Endothelial cell of umbilical vein (primary cell): ENCODE results near the gene ITPR1. TPM values are rescaled to one million over a fixed set of nuclear protein-coding genes. Genes with fewer than 3 reads are reported as not detected.

Experiments
- BruUV-seq: library from RNA; stranded (reverse); fragments of 400-500 nt; replicated peaks from 2 replicates; lab custom pipeline; 2021; lab: Mats Ljungman, UMichigan
- CTCF ChIA-PET: fragments of 300-600, 350-600 bp; sonication (Branson Sonifier 250); formaldehyde crosslinking; loops from one replicate; lab custom pipeline; 2021; ENCODE audit warnings: antibody characterized with exemption, inconsistent platforms; lab: Charles Lee
- POLR2A ChIA-PET: fragments of 300-600, 350-600 bp; sonication (Branson Sonifier 250); formaldehyde crosslinking; loops from one replicate; lab custom pipeline; 2021; ENCODE audit warnings: antibody characterized with exemption, inconsistent platforms; lab: Charles Lee
- DNase-seq: peaks from one replicate; pipeline ENCODE4 v3.0.0-alpha.2; 2011; ENCODE audit warnings: low read depth, low spot score
- FAIRE-seq: peaks from 2 replicates; lab custom pipeline; 2011; peaks lifted over from hg19 to GRCh38; lab: Jason Lieb, UNC
- H2AFZ ChIP-seq: 2 replicates; pipeline ENCODE4 v1.6.0; 2012; ENCODE audit warnings: low read depth, low read length, control low read depth, inconsistent platforms
- H3K27ac ChIP-seq: 2 replicates; pipeline ENCODE4 v1.5.1; 2011; ENCODE audit warnings: low read depth, mild to moderate bottlenecking, control low read depth, low read length, moderate library complexity; ENCODE audit not compliant: insufficient read depth
- H3K27me3 ChIP-seq, 2 experiments: 2 replicates each; pipeline versions ENCODE4 v1.6.0 to v1.6.1; 2011; ENCODE audit warnings: low read length in 2 of 2, mixed read lengths in 1 of 2; ENCODE audit not compliant: control insufficient read depth in 2 of 2, insufficient read depth in 2 of 2
- H3K36me3 ChIP-seq, 2 experiments: 2 replicates in 1 of 2; 3 replicates in 1 of 2; pipeline ENCODE4 v1.5.1; 2011; ENCODE audit warnings: low read length in 2 of 2, mild to moderate bottlenecking in 1 of 2, moderate library complexity in 1 of 2; ENCODE audit not compliant: control insufficient read depth in 2 of 2, insufficient read depth in 2 of 2; ENCODE audit errors: extremely low read depth in 1 of 2
- H3K4me1 ChIP-seq: 3 replicates; pipeline ENCODE4 v1.5.1; 2011; ENCODE audit warnings: mild to moderate bottlenecking, low read length; ENCODE audit not compliant: control insufficient read depth, insufficient read depth; ENCODE audit errors: extremely low read depth
- H3K4me2 ChIP-seq: 2 replicates; pipeline ENCODE4 v1.6.1; 2011; ENCODE audit warnings: low read length, control low read depth, mixed read lengths; ENCODE audit not compliant: insufficient read depth
- H3K4me3 ChIP-seq, 3 experiments: fragments of 200-600 bp in 1 of 3; sonication (generic), shearing (Covaris generic) in 1 of 3; replicated peaks in 1 of 3; 2 replicates each; pipeline ENCODE4 v1.5.1; 2011 to 2016; ENCODE audit warnings: control low read depth in 3 of 3, low read length in 3 of 3, mild to moderate bottlenecking in 2 of 3, inconsistent platforms in 1 of 3, low read depth in 1 of 3, moderate library complexity in 1 of 3; ENCODE audit not compliant: insufficient read depth in 1 of 3
- H3K79me2 ChIP-seq: 2 replicates; pipeline ENCODE4 v1.6.0; 2012; ENCODE audit warnings: low read length, inconsistent platforms; ENCODE audit not compliant: control insufficient read depth, insufficient read depth
- H3K9ac ChIP-seq: replicated peaks from 2 replicates; pipeline ENCODE3; 2011; ENCODE audit warnings: low read length, control low read depth; ENCODE audit not compliant: insufficient read depth; ENCODE audit errors: extremely low read depth
- H3K9me1 ChIP-seq: replicated peaks from 3 replicates; pipeline ENCODE4 v1.6.0; 2011; ENCODE audit warnings: mild to moderate bottlenecking, low read length; ENCODE audit not compliant: control insufficient read depth, insufficient read depth; ENCODE audit errors: extremely low read depth
- H3K9me3 ChIP-seq: replicated peaks from 2 replicates; pipeline ENCODE4 v1.5.1; 2012; ENCODE audit warnings: low read length, inconsistent platforms; ENCODE audit not compliant: control insufficient read depth, insufficient read depth
- H4K20me1 ChIP-seq: replicated peaks from 2 replicates; pipeline ENCODE3; 2011; ENCODE audit warnings: mild to moderate bottlenecking, low read length; ENCODE audit not compliant: control insufficient read depth, insufficient read depth; ENCODE audit errors: extremely low read depth
- CTCF ChIP-seq, 2 donors: IDR thresholded peaks; 1 replicate in 1 of 2; 2 replicates in 1 of 2; pipeline ENCODE4 v1.5.1; 2011; ENCODE audit warnings: low read length in 2 of 2, mild to moderate bottlenecking in 2 of 2, moderate library complexity in 2 of 2, control low read depth in 1 of 2, inconsistent platforms in 1 of 2, low read depth in 1 of 2; ENCODE audit not compliant: insufficient read depth in 1 of 2; ENCODE audit errors: extremely low read depth in 1 of 2
- EZH2 ChIP-seq: IDR thresholded peaks from 2 replicates; pipeline ENCODE4 v1.6.1; 2012; ENCODE audit warnings: borderline replicate concordance, low read depth, mild to moderate bottlenecking, moderate library complexity, low read length, inconsistent platforms; ENCODE audit not compliant: severe bottlenecking
- FOS ChIP-seq: IDR thresholded peaks from 2 replicates; pipeline ENCODE4 v1.6.1; 2011; ENCODE audit warnings: mild to moderate bottlenecking, low read length, moderate library complexity, borderline replicate concordance; ENCODE audit not compliant: insufficient read depth
- GATA2 ChIP-seq: IDR thresholded peaks from 2 replicates; pipeline ENCODE4 v1.7.0; 2011; ENCODE audit warnings: low read depth, mild to moderate bottlenecking, moderate library complexity, mixed read lengths, low read length; ENCODE audit not compliant: insufficient read length, insufficient read depth
- JUN ChIP-seq: IDR thresholded peaks from 2 replicates; pipeline ENCODE4 v1.6.1; 2011; ENCODE audit warnings: borderline replicate concordance, low read depth; ENCODE audit not compliant: insufficient read length, insufficient read depth
- MAX ChIP-seq: IDR thresholded peaks from 2 replicates; pipeline ENCODE4 v1.6.1; 2011; ENCODE audit not compliant: insufficient read depth, insufficient read length
- MYC ChIP-seq: IDR thresholded peaks from one replicate; pipeline ENCODE4 v1.6.1; 2011; ENCODE audit warnings: mild to moderate bottlenecking, low read depth, low read length
- POLR2A ChIP-seq: IDR thresholded peaks from 2 replicates; pipeline ENCODE4 v1.6.1; 2012; ENCODE audit warnings: low read depth, mild to moderate bottlenecking, control low read depth, low read length
- POLR2AphosphoS5 ChIP-seq: IDR thresholded peaks from 2 replicates; pipeline ENCODE4 v1.6.1; 2012; ENCODE audit warnings: low read depth, mild to moderate bottlenecking, control low read depth, low read length, moderate library complexity; ENCODE audit not compliant: insufficient read depth
- dilution Hi-C: fragments of 300-500 bp; cut with MboI; formaldehyde crosslinking; loops from one replicate; pipeline ENCODE4 v1.15.0; 2019; ENCODE audit warnings: low sequenced_read_pairs; ENCODE audit not compliant: extremely low pct_ligation_motif_present
- intact Hi-C: fragments of 100-400 bp; cut with micrococcal nuclease; formaldehyde crosslinking; loops from one replicate; pipeline ENCODE4 v1.10.0; 2022
- polyA plus RNA-seq, 4 experiments: library from polyadenylated mRNA; depleted of rRNA in 3 of 4; stranded (reverse) in 3 of 4; unstranded in 1 of 4; fragments of >200 nt; gene quantifications; 2 replicates each; pipeline versions ENCODE4 v1.2.1 to v1.2.3, GENCODE V29; 2011 to 2012; ENCODE audit warnings: missing spikeins in 1 of 4
- total RNA-seq: library from RNA; stranded (reverse); gene quantifications from 2 replicates; pipeline ENCODE4 v1.2.3, GENCODE V29; 2021

The ITPR1 gene
- total and polyA plus RNA-seq, 2 donors (not counting 3 experiments of a cell fraction or from before 2014, with no cell fraction given), result 5.1 to 16.1 TPM

DNA sequence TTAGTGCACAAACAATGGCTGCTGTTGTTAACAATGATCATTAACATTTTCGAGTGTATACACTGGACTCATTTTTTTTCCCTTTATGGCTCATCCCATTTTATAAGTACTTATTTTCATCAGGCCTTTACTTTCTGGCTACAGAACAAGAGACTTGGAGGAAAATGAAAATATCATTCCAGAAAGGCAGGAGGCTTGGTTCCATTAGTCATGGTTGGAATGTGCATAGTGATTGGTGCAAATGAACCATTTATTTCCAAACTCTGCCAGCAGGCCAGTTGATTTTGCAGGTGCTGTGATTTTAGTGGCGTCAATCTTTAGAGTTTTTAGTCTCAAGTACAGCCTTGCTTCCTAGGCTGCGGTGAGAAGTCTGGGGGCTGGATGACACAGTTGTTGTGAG, 151.8 kb downstream of the ITPR1 start:
- no peaks in the 10 kb centered on the region for H3K36me3 ChIP-seq
- BruUV-seq, result no TSS peak
- dilution Hi-C loops (no loop called here), intact Hi-C loops (no loop called here)
- H3K27me3 ChIP-seq, result no peaks in the 10 kb centered on the region
- DNase-seq (no peak), FAIRE-seq (no peak)
- H3K9ac ChIP-seq, result no peak overlapping the region
- TF ChIP-seq POLR2AphosphoS5 (no peak), FOS (no peak), POLR2A (no peak), EZH2 (no peak), MAX (no peak), CTCF (IDR thresholded peaks at IDR 0.05; ENCODE audit: extremely low read depth in 1 of 2, insufficient read depth in 1 of 2, low read depth in 1 of 2, low read length in 2 of 2) (no peak), GATA2 (no peak), JUN (no peak), MYC (no peak)
- ChIA-PET CTCF (no interaction called here), POLR2A (no interaction called here)
- no peak overlapping the region for H2AFZ ChIP-seq
- no peaks in the 10 kb centered on the region for H3K9me3 ChIP-seq
- no peak overlapping the region for H3K4me3 ChIP-seq
- no peaks in the 10 kb centered on the region for H3K79me2 ChIP-seq
- H3K27ac ChIP-seq, result no peak overlapping the region
- no peaks in the 10 kb centered on the region for H3K9me1 ChIP-seq
- H3K4me1 ChIP-seq, result no peaks in the 10 kb centered on the region
- no peaks in the 10 kb centered on the region for H4K20me1 ChIP-seq
- H3K4me2 ChIP-seq, result no peak overlapping the region
